ENCODE results near the gene BEGAIN.

DNA sequence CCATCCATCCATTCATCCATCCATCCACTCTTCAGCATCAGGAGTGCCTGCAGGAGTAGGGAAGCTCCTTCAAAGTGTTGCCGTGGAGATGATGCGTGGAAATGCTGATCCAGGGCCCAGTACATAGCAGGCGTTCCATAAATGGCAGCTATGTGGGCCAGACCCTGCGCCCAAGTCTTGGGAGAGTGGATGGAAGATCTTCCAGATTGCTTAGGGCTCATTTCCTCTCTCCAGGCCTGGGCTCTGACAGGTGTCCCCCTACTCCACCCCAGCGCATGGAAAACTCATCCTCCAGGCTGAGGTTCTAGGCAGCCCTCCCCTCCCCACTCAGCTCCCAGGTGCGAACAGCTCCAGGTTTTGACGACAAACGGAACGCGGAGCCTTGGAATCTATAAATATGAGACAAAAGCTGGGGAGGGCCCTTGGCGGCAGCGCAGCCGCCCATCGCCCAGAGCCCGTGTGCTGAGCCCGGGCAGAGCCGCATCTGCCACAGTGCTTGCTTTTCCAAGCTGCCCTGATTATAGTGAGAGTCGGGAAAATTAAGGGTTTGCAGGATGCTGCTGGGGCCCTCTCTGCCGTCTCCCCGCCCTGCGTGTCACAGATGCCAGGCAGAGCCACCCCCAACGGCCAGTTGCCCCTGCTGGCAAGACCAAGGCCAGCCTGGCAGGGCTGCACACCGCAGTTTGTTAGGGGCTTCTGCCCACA is 1.6 kb downstream of the BEGAIN start:
- no peak for TF ChIP-seq POLR2A (IDR thresholded peaks at IDR 0.05)
- TF ChIP-seq CTCF (IDR thresholded peaks at IDR 0.05), result no peak

All from adrenal gland (tissue), 5 donors.